Peyer's patch (tissue), 4 donors: ENCODE results near the gene ASXL1. TPM values are rescaled to one million over a fixed set of nuclear protein-coding genes. Genes with fewer than 3 reads are reported as not detected.

Experiments
- DNase-seq, 3 donors: peaks; one replicate each; pipeline ENCODE4 v3.0.0-alpha.2; 2017 to 2019
- H3K27ac ChIP-seq, 4 donors: fragments of 200-600 bp; sonication (generic); one replicate each; pipeline ENCODE4 v1.5.1; 2016 to 2019
- H3K27me3 ChIP-seq, 2 donors: fragments of 200-600 bp; sonication (generic); one replicate each; pipeline ENCODE4 v1.5.1; 2019
- H3K36me3 ChIP-seq, 3 donors: fragments of 200-600 bp; sonication (generic); one replicate each; pipeline ENCODE4 v1.5.1; 2016 to 2019
- H3K4me1 ChIP-seq, 4 donors: fragments of 200-600 bp; sonication (generic); one replicate each; pipeline ENCODE4 v1.5.1; 2016 to 2019
- H3K4me3 ChIP-seq, 4 donors: fragments of 200-600 bp; sonication (generic); 1 replicate in 3 of 4; 2 replicates in 1 of 4; pipeline ENCODE4 v1.5.1; 2016 to 2019; ENCODE audit warnings: mild to moderate bottlenecking in 1 of 4
- H3K9me3 ChIP-seq, 4 donors: fragments of 200-600 bp; sonication (generic); one replicate each; pipeline ENCODE4 v1.5.1; 2016 to 2019; ENCODE audit warnings: mild to moderate bottlenecking in 1 of 4
- POLR2A ChIP-seq, 2 donors: fragments of 450-650 bp; IDR thresholded peaks; one replicate each; pipeline ENCODE4 v1.5.1; 2017; ENCODE audit warnings: antibody characterized with exemption in 2 of 2, mild to moderate bottlenecking in 2 of 2, moderate library complexity in 2 of 2
- total RNA-seq, 4 donors: library from RNA; depleted of rRNA; stranded (reverse); fragments of >200 nt; gene quantifications; one replicate each; pipeline ENCODE4 v1.1.0, GENCODE V29; 2016
- TF ChIP-seq, protein P1 (sequence below), 6 experiments: fragments of 450-650 bp in 4 of 6; fragments of 200-600 bp in 2 of 6; sonication (generic) in 1 of 6; IDR thresholded peaks; one replicate each; pipeline ENCODE4 v1.5.1; 2017 to 2019; ENCODE audit warnings: antibody characterized with exemption in 6 of 6, mild to moderate bottlenecking in 3 of 6, moderate library complexity in 1 of 6

Gene ASXL1
- total RNA-seq, 4 donors from 2014 or later = 74.4 to 173 (median 115) TPM

DNA sequence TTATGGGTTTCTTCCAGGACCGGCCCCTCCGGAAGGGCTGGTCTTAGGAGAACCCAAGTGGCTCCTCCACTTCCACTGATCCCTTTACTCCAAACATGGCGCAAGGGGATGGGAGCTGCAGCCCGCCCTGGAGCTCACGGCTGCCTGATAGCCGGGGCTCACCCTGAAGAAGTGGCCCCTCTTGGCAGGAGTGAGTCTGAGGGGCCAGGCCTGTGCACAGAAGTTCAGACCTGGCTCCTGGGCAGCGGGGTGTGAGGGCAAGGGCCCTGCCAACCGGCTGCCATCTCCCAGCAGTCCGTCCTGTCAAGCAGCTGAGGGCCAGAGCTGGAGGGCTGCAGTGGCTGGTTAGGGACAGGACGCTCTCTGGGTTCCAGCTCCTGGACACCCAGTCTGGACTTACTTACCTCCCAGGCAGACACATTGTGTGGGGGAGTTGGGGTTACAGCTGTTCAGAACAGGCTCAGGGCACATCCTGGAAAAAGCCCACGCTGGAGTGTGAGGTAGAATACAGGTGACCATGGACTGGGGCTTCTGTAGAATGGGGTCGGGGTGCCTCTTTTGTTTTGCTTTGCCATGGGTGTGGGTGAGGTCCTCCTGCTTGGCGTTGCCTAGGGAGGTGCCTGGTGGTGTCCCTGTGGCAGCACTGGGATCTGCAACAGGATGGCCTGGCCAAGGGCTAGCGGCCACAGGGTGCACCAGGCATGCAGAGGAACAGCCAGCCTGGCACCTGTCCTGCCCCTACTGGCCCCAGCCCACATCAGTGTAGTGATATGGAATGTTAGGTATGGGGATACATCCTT, 88.4 kb downstream of the ASXL1 start:
- peaks cover 0 to 11% (median 0%) of the 10 kb centered on the region in 4 donors for H3K4me1 ChIP-seq
- H3K4me3 ChIP-seq = no peak overlapping the region
- DNase-seq = peak in 1 of 3 donors; percentile 37
- no peaks in the 10 kb centered on the region for H3K9me3 ChIP-seq
- peaks cover 0 to 85% (median 0%) of the 10 kb centered on the region in 3 donors for H3K36me3 ChIP-seq
- H3K27me3 ChIP-seq = no peaks in the 10 kb centered on the region
- H3K27ac ChIP-seq = no peak overlapping the region
- TF ChIP-seq, protein P1, sequence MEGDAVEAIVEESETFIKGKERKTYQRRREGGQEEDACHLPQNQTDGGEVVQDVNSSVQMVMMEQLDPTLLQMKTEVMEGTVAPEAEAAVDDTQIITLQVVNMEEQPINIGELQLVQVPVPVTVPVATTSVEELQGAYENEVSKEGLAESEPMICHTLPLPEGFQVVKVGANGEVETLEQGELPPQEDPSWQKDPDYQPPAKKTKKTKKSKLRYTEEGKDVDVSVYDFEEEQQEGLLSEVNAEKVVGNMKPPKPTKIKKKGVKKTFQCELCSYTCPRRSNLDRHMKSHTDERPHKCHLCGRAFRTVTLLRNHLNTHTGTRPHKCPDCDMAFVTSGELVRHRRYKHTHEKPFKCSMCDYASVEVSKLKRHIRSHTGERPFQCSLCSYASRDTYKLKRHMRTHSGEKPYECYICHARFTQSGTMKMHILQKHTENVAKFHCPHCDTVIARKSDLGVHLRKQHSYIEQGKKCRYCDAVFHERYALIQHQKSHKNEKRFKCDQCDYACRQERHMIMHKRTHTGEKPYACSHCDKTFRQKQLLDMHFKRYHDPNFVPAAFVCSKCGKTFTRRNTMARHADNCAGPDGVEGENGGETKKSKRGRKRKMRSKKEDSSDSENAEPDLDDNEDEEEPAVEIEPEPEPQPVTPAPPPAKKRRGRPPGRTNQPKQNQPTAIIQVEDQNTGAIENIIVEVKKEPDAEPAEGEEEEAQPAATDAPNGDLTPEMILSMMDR (IDR thresholded peaks at IDR 0.05) = no peak
- no peak for TF ChIP-seq POLR2A (IDR thresholded peaks at IDR 0.05)

DNA sequence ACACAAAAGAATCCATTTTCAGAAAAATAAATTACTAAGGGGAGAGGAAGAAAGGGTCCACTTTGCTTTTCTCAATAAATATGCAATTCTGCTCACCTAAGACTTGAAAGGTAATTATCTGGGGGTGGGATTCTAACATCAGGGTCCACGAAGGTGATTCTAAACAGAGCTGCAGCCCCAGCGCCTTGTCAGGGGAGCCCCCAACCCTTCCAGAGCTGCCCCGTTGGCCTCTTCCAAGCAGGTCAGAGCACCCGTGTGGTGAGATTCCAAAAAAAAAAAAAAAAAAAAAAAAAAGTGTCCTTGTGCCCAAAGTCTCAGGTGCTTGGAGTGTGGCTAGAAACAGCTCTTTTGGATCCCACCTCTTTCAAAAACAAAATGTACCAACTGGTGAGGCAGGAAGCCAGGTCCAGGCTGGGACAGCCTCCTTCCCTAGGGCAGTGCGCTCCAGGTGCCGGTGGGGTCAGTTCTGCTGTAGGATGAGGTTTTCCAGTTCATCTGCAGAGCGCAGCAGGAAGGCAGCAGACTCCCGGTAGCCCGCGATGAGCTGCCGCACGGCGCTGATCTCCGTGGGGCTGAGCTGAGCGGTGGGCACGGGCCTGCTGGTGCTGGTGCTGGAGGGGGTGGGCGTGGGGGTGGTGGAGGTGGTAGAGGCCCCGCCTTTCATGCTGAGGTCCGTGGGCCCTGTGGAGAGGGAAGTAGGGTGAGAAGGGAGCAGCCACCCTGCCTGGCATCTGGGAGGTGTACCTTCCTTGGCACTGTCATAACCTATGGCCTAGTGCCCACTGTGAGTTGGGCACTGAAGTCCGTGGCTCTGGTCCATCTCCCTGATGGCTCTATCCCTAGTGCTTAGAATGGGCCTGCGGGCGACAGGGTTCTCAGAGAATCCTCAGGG, 89.3 kb downstream of the ASXL1 start:
- Histone ChIP-seq H3K4me1 (peaks cover 0 to 11% (median 0%) of the 10 kb centered on the region in 4 donors), H3K36me3 (peaks cover 0 to 89% (median 0%) of the 10 kb centered on the region in 3 donors)

GRCh38 chr20:32448306-32449056, 90.3 kb downstream of the ASXL1 start:
- Histone ChIP-seq H3K4me3 (no peak overlapping the region), H3K27ac (peak overlapping the region in 2 of 4 donors; percentile 9), H3K36me3 (peaks cover 0 to 98% (median 0%) of the 10 kb centered on the region in 3 donors), H3K9me3 (no peaks in the 10 kb centered on the region), H3K27me3 (no peaks in the 10 kb centered on the region), H3K4me1 (peaks cover 0 to 11% (median 0%) of the 10 kb centered on the region in 4 donors)
- DNase-seq = peak in 1 of 3 donors; percentile 46
- TF ChIP-seq, protein P1 (IDR thresholded peaks at IDR 0.05) = no peak
- no peak for TF ChIP-seq POLR2A (IDR thresholded peaks at IDR 0.05)

More for the DNA sequence above, 89.3 kb downstream of the ASXL1 start:
- Histone ChIP-seq H3K9me3 (no peaks in the 10 kb centered on the region), H3K27me3 (no peaks in the 10 kb centered on the region), H3K4me3 (no peak overlapping the region), H3K27ac (no peak overlapping the region)
- DNase-seq = peak in 1 of 3 donors; percentile 41
- TF ChIP-seq, protein P1 (IDR thresholded peaks at IDR 0.05) = no peak
- no peak for TF ChIP-seq POLR2A (IDR thresholded peaks at IDR 0.05)

DNA sequence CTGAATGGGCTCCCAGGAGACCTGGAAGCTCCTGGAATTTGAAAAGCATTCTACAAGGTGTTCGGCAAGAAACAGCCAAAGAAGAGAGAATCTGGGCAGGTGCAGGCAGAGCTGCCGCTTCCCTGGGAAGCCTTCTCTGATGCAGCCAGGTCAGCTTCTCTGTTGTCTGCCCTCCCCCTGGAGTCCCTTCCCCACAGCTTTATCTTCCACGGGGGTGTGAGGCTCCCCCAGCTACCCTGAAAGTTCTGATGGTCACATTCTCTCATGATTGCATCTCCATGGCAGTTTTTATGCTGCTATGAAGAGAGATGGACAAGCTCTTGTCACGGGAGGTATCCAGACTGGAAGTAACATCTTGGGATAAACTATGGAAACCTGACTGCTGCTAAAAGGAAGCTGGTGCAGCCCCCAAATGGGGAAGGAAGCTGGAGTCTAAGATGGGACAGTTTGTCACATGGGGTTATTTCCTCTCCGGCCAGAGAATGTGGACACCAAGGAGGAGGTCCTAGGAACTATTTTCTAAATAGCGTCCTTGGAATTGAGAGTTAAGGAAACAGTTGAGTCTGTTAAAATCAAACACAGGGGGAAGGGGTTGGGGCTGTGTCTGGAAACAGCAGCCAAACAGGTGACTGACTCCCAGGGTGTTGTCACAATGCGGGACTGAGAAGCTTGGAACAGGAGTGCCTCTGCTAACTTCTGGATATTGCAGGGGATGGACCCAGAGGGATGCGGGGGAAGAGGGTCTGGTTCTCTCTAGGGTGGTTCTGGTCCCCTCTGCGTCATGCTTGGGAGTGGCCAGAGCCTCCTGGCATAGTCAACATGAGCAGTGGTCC, 91.1 kb downstream of the ASXL1 start:
- peak in 1 of 3 donors; percentile 36 for DNase-seq
- H3K27ac ChIP-seq = no peak overlapping the region
- TF ChIP-seq, protein P1 (IDR thresholded peaks at IDR 0.05) = no peak
- no peak for TF ChIP-seq POLR2A (IDR thresholded peaks at IDR 0.05)
- H3K36me3 ChIP-seq = peaks cover 0 to 98% (median 0%) of the 10 kb centered on the region in 3 donors
- peaks cover 0 to 11% (median 0%) of the 10 kb centered on the region in 4 donors for H3K4me1 ChIP-seq
- no peaks in the 10 kb centered on the region for H3K9me3 ChIP-seq
- H3K4me3 ChIP-seq = no peak overlapping the region
- no peaks in the 10 kb centered on the region for H3K27me3 ChIP-seq
